Muscle of back (tissue), 11 donors: ENCODE data around the gene PIGU. TPM values are rescaled to one million over a fixed set of nuclear protein-coding genes. Genes with fewer than 3 reads are reported as not detected.
A peak's percentile ranks its signal among the peaks of the same experiment; 100 is the strongest.

Source experiments
- DNase-seq, 3 donors: peaks; one replicate each; pipeline versions ENCODE4 v3.0.0 to v3.0.0-alpha.2; 2013
- polyA plus RNA-seq, 10 donors: library from polyadenylated mRNA; unstranded; fragments of 120-200 nt; gene quantifications; one replicate each; pipeline ENCODE4 v1.2.1, GENCODE V29; 2013; ENCODE audit not compliant: insufficient read length in 10 of 10

The PIGU gene
- polyA plus RNA-seq, 10 donors: 19.7 to 25.8 (median 23.9) TPM

- DNase-seq: no peak
Measured at GRCh38 chr20:34579191-34579978, 97.5 kb downstream of the PIGU start.

DNA sequence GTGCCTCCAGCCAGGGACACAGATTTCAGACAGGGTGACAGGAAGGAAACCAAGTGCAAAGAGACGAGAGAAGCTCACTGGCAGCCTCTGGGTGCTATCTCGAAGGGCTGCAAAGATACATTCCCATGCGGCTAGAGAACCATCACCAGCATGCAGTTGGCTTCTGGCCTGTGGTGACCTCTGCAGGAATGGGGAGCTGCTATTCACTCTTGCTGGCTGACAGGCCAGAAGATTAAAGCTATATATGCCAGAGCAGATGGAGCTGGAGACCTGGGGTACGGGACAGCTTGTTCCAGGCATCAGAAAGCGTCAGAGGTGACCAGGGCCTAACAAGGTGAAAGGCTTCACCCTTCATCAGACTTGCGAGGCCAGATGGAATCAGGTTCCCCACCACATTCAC is 98.4 kb downstream of the PIGU start:
- DNase-seq: no peak

DNA sequence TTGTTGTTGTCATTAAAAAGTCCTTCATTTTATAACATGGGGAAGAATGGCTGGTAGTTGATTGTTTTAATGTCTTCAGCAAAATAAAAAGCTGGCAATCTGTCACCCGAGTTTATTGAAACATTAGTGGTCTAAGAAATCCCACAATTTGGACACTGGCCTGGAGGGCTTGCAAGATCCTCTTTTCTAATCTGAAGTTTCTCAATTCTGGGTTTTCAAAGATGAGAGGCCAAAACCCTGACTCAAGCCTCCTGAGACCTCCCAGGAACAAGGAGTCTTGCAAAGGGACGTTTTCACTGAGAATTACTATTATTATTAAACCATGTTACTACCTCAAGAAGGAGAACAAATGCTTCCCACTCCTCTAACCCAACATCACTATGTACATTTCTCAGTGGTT is 98.9 kb downstream of the PIGU start:
- DNase-seq: no peak

GRCh38 chr20:34577061-34577460 is 99.8 kb downstream of the PIGU start:
- DNase-seq: no peak

DNA sequence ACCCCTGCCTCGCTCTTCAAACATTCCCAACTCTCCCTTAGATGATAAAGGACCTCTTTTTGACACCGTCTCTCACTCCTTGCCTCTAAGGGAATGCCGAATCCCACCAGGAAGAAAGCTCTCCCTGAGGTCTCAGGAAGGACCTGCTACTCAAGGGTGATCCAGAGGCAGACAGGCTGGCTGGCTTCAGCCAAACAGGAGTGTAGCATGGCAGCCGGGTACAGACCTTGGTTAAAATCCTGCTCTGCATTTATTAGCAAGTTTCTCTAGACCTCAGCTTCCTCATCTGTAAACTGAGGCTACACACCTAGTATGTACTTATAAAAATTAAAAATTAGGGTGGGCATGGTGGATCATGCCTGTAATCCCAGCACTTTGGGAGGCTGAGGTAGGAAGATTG is 101.1 kb downstream of the PIGU start:
- no peak for DNase-seq

DNA sequence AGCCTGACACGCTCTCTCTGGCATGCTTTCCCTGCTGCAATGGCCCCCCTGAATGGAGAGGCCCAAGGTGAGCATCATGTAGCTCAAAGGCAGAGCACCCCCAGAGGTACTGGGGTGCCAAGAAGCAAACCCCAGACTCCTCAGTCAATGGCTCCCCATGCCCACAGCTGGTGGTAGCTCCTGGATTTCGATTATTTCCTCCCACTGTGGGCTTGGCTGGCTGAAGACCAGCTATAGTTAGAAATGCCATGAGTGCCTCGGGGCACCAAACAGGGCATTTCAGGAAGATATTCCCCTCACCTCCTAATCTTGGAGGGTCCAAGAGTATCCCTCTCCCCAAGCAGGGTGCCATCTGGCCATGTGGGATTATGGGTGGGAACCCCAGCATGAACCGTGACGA is 101.6 kb downstream of the PIGU start:
- DNase-seq: no peak

DNA sequence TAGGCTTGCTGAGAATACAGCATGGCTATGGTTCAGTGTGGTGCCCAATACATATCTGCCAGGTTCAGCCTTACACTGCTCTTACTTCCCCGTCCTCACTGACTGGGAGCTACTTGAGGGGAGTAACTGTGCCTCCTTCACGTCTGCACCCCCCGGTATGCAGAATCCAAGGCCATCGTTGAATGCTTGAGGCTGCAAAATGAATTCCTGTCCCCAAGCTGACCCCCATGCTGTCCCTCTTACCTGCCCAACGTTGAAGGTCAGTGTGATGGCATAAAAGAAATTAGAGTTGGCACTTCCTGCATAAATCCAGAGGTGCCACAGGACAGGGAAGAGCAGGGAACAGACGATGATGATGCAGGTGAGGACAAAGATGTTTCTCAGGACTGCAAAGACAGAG is 102.0 kb downstream of the PIGU start:
- DNase-seq: no peak

GRCh38 chr20:34574426-34574825 is 102.5 kb downstream of the PIGU start:
- no peak for DNase-seq

GRCh38 chr20:34573541-34574300 is 103.2 kb downstream of the PIGU start:
- no peak for DNase-seq

GRCh38 chr20:34571753-34572152 is 105.1 kb downstream of the PIGU start:
- no peak for DNase-seq

DNA sequence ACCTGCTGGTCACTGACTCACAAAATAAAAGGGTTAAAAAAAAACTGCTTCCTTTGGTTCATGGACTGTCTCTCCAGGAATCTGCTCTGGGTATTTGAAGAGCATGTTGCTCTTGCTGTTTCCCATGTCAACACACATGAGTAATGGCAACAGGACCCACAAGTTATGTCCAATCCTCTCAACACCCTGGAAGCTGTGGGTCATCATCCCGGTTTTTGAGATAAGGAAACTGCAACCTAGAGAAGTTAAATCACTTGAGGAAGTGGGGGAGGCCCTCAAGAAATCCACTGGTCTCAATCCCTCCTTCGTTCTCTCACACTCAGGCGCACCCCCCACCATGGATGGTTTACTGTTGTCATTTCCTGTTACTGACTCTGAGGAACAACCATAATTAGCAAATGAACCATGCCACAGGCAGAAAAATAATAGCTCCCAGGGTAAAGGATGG is 106.0 kb downstream of the PIGU start:
- DNase-seq: peak in 1 of 3 donors; percentile 47

GRCh38 chr20:34569598-34569997 is 107.3 kb downstream of the PIGU start:
- no peak for DNase-seq

DNA sequence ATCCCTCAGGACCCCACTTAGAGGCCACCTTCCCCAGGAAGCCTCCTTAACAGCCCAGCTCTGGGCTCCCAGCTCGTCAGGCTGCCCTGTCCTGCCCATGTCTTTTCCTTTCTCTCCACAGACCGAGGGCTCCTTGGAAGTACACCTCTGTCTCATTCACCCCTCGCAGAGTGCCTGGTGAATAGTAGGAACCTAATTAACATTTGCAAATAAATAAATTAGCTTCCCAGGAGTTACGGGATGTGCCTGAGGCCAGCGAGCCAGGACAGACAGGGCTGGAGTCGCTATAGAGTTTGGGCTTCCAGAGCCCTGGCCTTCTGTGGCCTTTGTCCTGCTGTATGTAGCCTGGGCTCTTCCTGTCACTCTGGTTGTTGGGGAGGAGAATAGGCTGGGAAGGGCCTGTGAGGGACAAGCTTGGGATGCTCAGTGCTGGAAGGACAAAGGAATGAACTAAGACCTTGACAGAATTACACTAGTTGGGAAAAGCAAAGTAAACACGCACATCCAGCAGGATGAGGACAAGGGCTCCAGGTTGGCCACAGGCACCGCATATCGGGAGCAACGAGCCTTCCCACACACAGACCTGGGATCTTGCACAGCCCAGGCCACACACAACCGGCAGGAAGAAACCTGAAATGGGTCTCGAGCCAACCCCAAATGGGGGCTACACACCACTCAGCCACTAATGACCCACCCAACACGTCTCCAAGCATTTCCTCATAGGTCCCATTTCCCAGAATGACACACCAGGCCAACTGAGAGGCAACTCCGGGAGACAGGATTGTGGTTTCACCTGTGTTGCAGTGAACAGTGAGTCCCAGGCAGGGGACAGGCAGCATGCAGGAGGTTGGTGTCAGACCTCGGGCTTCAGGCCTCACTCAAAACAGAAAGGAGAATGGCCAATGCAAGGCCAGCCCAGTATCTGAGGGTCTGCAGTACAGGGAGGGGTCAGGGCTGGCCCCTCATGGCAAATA is 108.7 kb downstream of the PIGU start:
- DNase-seq: no peak

DNA sequence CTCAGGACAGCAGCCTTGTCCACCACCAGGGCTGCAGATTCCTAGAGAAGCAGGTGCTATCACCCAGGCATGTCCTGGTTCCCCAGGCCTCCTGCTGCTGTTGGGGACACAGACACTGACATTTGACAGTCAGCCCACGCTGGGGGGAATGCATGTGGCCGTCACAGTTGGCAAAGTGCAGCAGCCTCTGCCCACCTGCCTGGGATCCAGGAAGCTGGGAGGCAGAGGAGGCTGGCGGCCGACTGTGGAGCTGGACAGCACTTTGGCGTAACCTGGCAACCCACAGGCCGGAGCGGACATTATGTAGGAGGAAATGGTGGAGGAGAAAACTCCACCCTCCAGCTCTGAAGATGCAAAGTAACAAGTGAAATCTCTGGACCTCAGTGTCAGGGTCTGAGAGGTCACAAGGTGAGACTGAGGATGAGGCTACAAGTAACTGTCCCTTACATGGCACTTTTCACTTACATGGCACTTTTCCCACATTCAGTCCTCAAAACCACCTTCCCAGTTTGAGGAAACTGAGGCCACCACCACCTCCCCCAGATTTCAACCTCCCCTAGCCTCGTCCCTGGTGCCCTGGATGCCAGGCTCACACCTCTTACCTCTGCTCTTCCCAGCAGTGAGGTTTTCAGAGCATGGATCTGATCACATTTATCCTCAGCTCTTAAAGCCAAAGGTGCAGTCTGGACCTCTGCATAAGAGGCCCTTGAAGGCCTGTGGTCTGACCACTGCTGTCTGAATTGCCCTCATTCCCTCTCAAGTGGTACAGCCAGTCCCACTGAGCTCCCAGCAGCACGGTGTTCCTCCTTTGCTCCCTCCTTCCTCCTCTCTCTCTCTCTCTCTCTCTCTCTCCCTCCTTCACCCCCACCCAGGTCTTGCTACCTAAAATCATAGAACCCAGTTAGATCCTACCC is 109.7 kb downstream of the PIGU start:
- DNase-seq: no peak

DNA sequence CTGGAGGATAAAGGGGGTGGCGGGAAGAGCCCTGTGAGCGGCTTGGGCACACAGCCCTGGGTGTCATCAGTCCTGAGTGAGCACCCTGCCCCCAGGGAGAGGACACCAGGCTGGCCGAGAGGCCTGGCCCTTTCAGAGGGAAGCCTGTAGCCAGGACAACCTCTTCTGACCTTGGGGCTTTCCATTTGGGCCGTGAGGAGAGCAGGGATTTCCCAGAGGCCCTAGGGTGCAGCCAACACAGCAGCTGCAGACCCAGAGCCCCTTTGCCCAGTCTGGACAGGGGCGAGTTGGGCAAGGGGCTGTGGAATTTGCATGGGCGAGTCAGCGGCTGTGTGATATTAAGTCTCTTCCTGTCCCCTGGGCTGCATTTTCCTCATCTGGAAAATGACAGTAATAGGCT is 112.1 kb downstream of the PIGU start:
- DNase-seq: no peak

DNA sequence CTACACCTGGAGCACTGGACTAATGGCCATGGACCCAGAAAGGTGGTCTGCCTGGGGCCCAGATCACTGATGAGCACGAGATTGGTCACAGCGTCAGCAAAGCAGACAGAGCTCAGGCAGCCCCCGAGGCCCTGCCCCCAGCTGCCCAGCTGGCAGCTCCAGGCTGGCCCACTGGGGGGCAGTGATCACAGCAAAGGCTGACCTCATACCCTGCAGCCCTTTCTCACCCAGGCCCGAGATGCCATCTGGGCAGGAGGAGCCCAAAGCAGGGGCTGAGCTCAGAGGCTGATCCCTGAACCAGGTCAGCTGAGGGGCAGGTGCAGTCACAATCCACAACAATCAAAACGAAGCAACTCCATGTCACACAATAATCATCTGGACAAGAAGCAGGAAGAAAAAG is 114.3 kb downstream of the PIGU start:
- DNase-seq: no peak

GRCh38 chr20:34561661-34562060 is 115.2 kb downstream of the PIGU start:
- DNase-seq: no peak

GRCh38 chr20:34560614-34561013 is 116.3 kb downstream of the PIGU start:
- DNase-seq: no peak

- no peak for DNase-seq
Measured at GRCh38 chr20:34560141-34560523, 116.8 kb downstream of the PIGU start.

- DNase-seq: peak in 2 of 3 donors; percentile 30 to 51
Measured at GRCh38 chr20:34559311-34560140, 117.4 kb downstream of the PIGU start.
